ENCODE measurements around the gene CCND2. TPM values are rescaled to one million over a fixed set of nuclear protein-coding genes. Genes with fewer than 3 reads are reported as not detected.

The CCND2 gene
- total RNA-seq, 1 donor from 2014 or later, result 57.7 TPM

- ATAC-seq (no peak), DNase-seq (no peak)
- H3K4me1 ChIP-seq, result peaks cover 21% of the 10 kb centered on the region
- H3K4me3 ChIP-seq, result no peak overlapping the region
- no peaks in the 10 kb centered on the region for H3K9me3 ChIP-seq
- H3K27ac ChIP-seq, result no peak overlapping the region
- intact Hi-C loops (cut with DNase I), result no loop called here
- TF ChIP-seq, protein P1, sequence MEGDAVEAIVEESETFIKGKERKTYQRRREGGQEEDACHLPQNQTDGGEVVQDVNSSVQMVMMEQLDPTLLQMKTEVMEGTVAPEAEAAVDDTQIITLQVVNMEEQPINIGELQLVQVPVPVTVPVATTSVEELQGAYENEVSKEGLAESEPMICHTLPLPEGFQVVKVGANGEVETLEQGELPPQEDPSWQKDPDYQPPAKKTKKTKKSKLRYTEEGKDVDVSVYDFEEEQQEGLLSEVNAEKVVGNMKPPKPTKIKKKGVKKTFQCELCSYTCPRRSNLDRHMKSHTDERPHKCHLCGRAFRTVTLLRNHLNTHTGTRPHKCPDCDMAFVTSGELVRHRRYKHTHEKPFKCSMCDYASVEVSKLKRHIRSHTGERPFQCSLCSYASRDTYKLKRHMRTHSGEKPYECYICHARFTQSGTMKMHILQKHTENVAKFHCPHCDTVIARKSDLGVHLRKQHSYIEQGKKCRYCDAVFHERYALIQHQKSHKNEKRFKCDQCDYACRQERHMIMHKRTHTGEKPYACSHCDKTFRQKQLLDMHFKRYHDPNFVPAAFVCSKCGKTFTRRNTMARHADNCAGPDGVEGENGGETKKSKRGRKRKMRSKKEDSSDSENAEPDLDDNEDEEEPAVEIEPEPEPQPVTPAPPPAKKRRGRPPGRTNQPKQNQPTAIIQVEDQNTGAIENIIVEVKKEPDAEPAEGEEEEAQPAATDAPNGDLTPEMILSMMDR (IDR thresholded peaks at IDR 0.05), result no peak
- H3K36me3 ChIP-seq, result peaks cover 77% of the 10 kb centered on the region
- H3K27me3 ChIP-seq (ENCODE audit: low read depth), result no peaks in the 10 kb centered on the region
Measured at GRCh38 chr12:4289998-4290790, 16.6 kb downstream of the CCND2 start.

- peaks cover 11% of the 10 kb centered on the region for H3K4me1 ChIP-seq
- no peaks in the 10 kb centered on the region for H3K27me3 ChIP-seq (ENCODE audit: low read depth)
- no peaks in the 10 kb centered on the region for H3K9me3 ChIP-seq
- intact Hi-C loops (cut with DNase I), result no loop called here
- ATAC-seq, result no peak
- DNase-seq, result no peak
- H3K4me3 ChIP-seq, result no peak overlapping the region
- no peak overlapping the region for H3K27ac ChIP-seq
- peaks cover 66% of the 10 kb centered on the region for H3K36me3 ChIP-seq
- TF ChIP-seq, protein P1 (IDR thresholded peaks at IDR 0.05), result no peak
Measured at GRCh38 chr12:4292341-4293073, 18.9 kb downstream of the CCND2 start.

GRCh38 chr12:4293299-4293965 lies 19.9 kb downstream of the CCND2 start:
- no peak for ATAC-seq
- Histone ChIP-seq H3K4me3 (no peak overlapping the region), H3K27ac (no peak overlapping the region)

DNA sequence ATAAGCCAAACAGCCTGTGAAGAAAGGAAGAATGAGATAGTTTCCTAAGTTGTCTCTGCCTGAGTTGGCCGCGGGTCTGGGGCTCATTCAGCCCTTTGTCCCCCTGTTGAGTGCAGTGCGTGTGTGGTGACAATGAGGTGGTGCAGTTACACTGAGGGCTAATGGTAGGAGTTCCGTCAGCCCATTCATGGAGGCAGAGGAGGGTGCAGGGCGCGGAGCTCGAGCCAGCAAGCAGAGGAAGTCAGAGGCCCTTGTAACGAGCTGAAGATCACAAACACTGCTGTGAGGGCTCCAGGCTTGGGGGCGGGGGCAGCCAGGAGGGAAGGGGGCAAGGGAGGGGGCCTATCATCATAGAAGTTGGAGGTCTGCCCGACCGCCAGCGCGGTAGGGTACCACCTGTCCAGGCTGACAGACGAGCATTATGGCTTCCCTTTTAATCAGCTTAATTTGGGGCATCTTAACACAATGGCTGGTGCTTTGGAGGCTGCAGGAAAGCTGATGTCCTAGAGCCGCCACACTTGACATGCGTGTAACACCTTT lies 20.5 kb downstream of the CCND2 start:
- Histone ChIP-seq H3K27me3 (ENCODE audit: low read depth) (no peaks in the 10 kb centered on the region), H3K9me3 (no peaks in the 10 kb centered on the region), H3K27ac (no peak overlapping the region), H3K36me3 (peaks cover 60% of the 10 kb centered on the region), H3K4me1 (no peaks in the 10 kb centered on the region), H3K4me3 (no peak overlapping the region)
- ATAC-seq (no peak), DNase-seq (no peak)
- TF ChIP-seq, protein P1 (IDR thresholded peaks at IDR 0.05), result no peak
- intact Hi-C loops (cut with DNase I), result no loop called here

More at GRCh38 chr12:4293299-4293965, 19.9 kb downstream of the CCND2 start:
- no peaks in the 10 kb centered on the region for H3K9me3 ChIP-seq
- no peak for DNase-seq
- TF ChIP-seq, protein P1 (IDR thresholded peaks at IDR 0.05), result no peak
- peaks cover 66% of the 10 kb centered on the region for H3K36me3 ChIP-seq
- intact Hi-C loops (cut with DNase I), result no loop called here
- no peaks in the 10 kb centered on the region for H3K27me3 ChIP-seq (ENCODE audit: low read depth)
- peaks cover 2% of the 10 kb centered on the region for H3K4me1 ChIP-seq

GRCh38 chr12:4296751-4297150 lies 23.2 kb downstream of the CCND2 start:
- intact Hi-C loops (cut with DNase I), result no loop called here
- Histone ChIP-seq H3K4me1 (no peaks in the 10 kb centered on the region), H3K4me3 (no peak overlapping the region), H3K9me3 (no peaks in the 10 kb centered on the region), H3K27me3 (ENCODE audit: low read depth) (no peaks in the 10 kb centered on the region), H3K27ac (no peak overlapping the region), H3K36me3 (peaks cover 69% of the 10 kb centered on the region)
- no peak for ATAC-seq
- TF ChIP-seq, protein P1 (IDR thresholded peaks at IDR 0.05), result no peak
- DNase-seq, result no peak

Measured in lower lobe of right lung (tissue), 2 donors.